Erythroblast (primary cell): ENCODE measurements around the gene CRYGN.

Experiments used
- GATA1 ChIP-seq: IDR thresholded peaks from 2 replicates; pipeline ENCODE4 v1.6.1; 2011; ENCODE audit warnings: low read depth, mild to moderate bottlenecking, control low read depth, low read length, moderate library complexity
- POLR2A ChIP-seq: IDR thresholded peaks from 2 replicates; pipeline ENCODE4 v1.6.1; 2011; ENCODE audit warnings: mild to moderate bottlenecking, low read length

DNA sequence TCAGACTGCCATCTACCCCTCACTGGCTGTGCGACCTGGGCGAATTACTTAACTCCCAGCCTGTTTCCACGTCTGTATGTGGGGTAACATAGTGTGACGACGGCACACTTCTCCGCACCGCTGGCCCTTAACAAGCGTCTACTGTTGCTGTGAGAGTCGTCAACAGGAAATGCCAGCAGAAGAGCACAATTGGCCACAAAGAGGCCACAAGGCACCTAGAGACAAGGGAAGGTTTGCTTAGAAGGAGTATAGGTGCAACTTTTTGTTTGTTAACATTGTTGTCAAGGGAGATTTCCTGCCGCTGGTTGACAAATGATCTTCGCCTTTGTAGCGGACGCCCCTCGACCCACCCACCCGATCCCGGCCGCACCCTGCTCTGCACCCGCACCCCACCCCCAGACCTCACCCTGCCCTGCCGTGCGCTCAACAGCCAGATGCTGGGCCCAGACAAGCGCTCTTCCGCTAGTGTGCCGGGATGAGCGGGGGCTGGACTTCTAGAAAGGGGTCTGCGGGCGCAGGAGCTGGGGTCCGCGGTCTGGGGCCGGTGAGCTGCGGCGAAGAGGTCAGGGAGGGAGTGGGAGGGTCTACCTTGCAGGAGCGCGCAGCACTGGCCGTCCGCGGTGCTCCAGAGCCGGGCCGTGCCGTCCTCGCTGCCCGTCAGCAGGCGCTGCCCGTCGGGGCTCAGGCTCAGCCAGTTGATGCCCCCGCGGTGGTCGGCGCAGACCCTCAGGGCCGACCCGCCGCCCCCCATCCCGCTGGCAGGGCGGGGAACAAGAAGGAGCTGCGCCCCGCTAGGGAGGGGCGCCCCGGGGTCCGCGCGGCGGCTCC is 30.9 kb downstream of the CRYGN start:
- TF ChIP-seq POLR2A (no peak), GATA1 (no peak)
